Chondrocyte (in vitro differentiated cells): Measurements from ENCODE around the gene THUMPD3. TPM values are rescaled to one million over a fixed set of nuclear protein-coding genes. Genes with fewer than 3 reads are reported as not detected.

Experiments
- DNase-seq: peaks from one replicate; pipeline ENCODE4 v3.0.0; 2021; ENCODE audit warnings: mixed read lengths, low spot score
- H3K27ac Mint-ChIP-seq: one replicate; pipeline ENCODE4 v1.8.0; 2021; ENCODE audit warnings: mild to moderate bottlenecking, moderate library complexity, mixed read lengths; ENCODE audit not compliant: unreplicated experiment
- H3K27me3 Mint-ChIP-seq: 2 replicates; pipeline ENCODE4 v1.8.0; 2021; ENCODE audit warnings: low read depth, mixed read lengths
- H3K36me3 Mint-ChIP-seq: 2 replicates; pipeline ENCODE4 v1.8.0; 2021; ENCODE audit warnings: low read depth, mixed read lengths
- H3K4me1 Mint-ChIP-seq: 2 replicates; pipeline ENCODE4 v1.8.0; 2021; ENCODE audit warnings: low read depth, mild to moderate bottlenecking, mixed read lengths
- H3K4me3 Mint-ChIP-seq: one replicate; pipeline ENCODE4 v1.8.0; 2021; ENCODE audit warnings: mild to moderate bottlenecking, moderate library complexity, mixed read lengths; ENCODE audit not compliant: unreplicated experiment
- H3K9me3 Mint-ChIP-seq: 2 replicates; pipeline ENCODE4 v1.8.0; 2021; ENCODE audit warnings: low read depth, mixed read lengths
- total RNA-seq: library from RNA; stranded (reverse); gene quantifications from 3 replicates; pipeline ENCODE4 v1.2.1, GENCODE V29; 2021
- TF ChIP-seq, protein P1 (sequence below): fragments of 200-600 bp; sonication (generic); IDR thresholded peaks from 2 replicates; pipeline ENCODE4 v1.5.0; 2021; ENCODE audit warnings: antibody characterized with exemption, mild to moderate bottlenecking, moderate library complexity

The THUMPD3 gene
- total RNA-seq, 1 donor from 2014 or later = 41.7 TPM

DNA sequence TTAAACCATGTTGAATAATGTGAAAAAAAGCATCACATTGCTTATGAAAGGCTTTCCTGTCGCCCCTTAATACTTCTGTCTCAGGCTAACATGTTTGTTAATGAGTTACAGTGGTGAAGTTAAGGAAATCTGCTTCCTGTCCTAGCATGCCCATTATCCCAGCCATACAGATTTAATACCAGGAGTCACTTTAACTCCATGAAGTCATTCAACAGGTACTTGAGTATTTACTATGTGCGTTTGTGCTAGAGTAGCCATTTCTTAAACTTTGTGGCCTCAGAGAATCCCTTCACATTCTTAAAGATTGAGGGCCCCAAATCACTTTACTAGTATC is 24.4 kb downstream of the THUMPD3 start:
- Mint-ChIP-seq H3K9me3 (no peaks in the 10 kb centered on the region), H3K27me3 (no peaks in the 10 kb centered on the region), H3K36me3 (peaks cover 43% of the 10 kb centered on the region), H3K4me3 (no peak overlapping the region), H3K27ac (peak overlapping the region; percentile 69), H3K4me1 (peaks cover 45% of the 10 kb centered on the region)
- TF ChIP-seq, protein P1, sequence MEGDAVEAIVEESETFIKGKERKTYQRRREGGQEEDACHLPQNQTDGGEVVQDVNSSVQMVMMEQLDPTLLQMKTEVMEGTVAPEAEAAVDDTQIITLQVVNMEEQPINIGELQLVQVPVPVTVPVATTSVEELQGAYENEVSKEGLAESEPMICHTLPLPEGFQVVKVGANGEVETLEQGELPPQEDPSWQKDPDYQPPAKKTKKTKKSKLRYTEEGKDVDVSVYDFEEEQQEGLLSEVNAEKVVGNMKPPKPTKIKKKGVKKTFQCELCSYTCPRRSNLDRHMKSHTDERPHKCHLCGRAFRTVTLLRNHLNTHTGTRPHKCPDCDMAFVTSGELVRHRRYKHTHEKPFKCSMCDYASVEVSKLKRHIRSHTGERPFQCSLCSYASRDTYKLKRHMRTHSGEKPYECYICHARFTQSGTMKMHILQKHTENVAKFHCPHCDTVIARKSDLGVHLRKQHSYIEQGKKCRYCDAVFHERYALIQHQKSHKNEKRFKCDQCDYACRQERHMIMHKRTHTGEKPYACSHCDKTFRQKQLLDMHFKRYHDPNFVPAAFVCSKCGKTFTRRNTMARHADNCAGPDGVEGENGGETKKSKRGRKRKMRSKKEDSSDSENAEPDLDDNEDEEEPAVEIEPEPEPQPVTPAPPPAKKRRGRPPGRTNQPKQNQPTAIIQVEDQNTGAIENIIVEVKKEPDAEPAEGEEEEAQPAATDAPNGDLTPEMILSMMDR = no peak
- no peak for DNase-seq

- TF ChIP-seq, protein P1 = no peak
- H3K9me3 Mint-ChIP-seq = no peaks in the 10 kb centered on the region
- no peak overlapping the region for H3K4me3 Mint-ChIP-seq
- peaks cover 53% of the 10 kb centered on the region for H3K4me1 Mint-ChIP-seq
- no peak overlapping the region for H3K27ac Mint-ChIP-seq
- H3K27me3 Mint-ChIP-seq = no peaks in the 10 kb centered on the region
- DNase-seq = no peak
- H3K36me3 Mint-ChIP-seq = peaks cover 43% of the 10 kb centered on the region
Observed at GRCh38 chr3:9388142-9388541, 25.3 kb downstream of the THUMPD3 start.

DNA sequence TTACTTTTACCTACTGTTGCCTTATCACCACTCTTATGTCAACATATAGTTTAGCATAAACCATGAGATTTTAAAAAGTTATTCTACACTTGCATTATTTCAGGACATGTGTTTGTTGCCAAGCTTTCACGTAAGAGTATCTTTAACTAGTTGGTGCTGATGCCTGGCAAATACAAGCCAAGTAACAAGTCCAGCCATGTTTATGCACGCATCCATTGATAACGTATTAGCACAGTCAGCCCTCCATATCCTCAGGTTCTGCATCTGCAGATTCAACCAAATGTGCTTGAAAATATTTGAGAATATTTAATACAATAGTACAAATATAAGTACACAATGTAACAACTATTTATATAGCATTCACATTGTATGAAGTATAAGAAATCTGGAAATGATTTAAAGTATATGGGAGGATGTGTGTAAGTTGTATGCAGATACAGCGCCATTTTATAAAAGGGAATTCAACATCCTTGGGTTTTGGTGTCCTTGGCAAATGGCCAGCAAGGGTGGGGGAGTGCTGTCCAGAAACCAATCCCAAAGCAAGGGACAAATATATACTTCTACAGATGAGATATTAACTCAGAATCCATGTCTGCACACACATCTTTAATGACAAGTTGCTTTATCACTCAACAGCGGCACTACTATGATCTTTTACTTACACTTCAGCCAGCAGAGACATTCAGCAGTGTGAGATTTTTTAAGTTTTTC is 25.9 kb downstream of the THUMPD3 start:
- H3K9me3 Mint-ChIP-seq = no peaks in the 10 kb centered on the region
- TF ChIP-seq, protein P1 = no peak
- H3K36me3 Mint-ChIP-seq = peaks cover 45% of the 10 kb centered on the region
- peaks cover 59% of the 10 kb centered on the region for H3K4me1 Mint-ChIP-seq
- DNase-seq = no peak
- no peak overlapping the region for H3K27ac Mint-ChIP-seq
- no peak overlapping the region for H3K4me3 Mint-ChIP-seq
- H3K27me3 Mint-ChIP-seq = no peaks in the 10 kb centered on the region

DNA sequence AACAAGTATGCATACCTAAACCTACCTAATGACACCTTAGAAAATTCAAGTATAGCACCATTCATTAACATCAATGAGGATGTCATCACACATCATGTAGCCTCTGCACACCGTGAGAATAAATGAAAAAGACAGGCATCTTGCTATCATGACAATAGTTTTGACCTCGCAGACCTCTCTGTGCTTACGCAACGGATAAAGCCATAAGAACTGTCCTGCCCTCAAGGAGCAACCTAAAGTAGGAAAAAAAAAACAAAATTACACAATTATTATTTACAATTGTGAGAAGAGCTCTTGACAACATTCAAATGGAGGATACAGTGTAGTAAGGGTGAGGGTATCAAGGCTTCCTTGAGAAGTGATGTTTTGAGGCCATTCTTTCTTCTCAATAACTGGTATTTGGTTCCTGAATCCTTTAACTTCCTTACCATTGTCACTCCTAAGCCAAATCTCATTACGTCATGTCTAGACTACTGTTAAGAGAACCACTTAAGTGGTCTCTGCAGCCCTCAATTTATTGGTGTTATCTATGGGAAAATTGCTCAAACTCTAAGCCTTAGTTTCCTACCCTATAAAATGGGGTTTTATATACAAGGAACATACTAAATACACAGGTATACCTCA is 27.5 kb downstream of the THUMPD3 start:
- H3K9me3 Mint-ChIP-seq = no peaks in the 10 kb centered on the region
- no peak for DNase-seq
- H3K27me3 Mint-ChIP-seq = no peaks in the 10 kb centered on the region
- H3K4me1 Mint-ChIP-seq = peaks cover 63% of the 10 kb centered on the region
- H3K36me3 Mint-ChIP-seq = peaks cover 46% of the 10 kb centered on the region
- no peak overlapping the region for H3K4me3 Mint-ChIP-seq
- TF ChIP-seq, protein P1 = no peak
- peak overlapping the region; percentile 23 for H3K27ac Mint-ChIP-seq

DNA sequence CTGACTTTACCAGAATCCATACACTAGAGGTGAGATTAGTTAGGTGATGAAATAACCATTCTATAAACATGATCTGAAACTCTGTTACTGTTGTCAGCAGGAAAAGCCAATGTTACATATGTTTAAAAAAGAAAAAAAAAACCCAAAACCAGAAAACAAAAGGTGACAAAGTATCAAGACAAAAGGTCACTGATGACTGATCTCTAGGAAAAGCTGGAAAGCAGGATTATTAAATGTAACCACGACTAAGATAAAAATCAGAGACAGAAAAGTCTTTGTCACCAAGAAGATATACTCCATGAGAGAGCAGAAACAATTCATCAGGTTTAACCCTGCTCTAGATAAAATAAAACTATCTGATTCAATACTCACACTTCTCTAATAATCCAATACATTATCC is 29.2 kb downstream of the THUMPD3 start:
- peaks cover 41% of the 10 kb centered on the region for H3K36me3 Mint-ChIP-seq
- H3K27ac Mint-ChIP-seq = peak overlapping the region; percentile 66
- no peak for DNase-seq
- no peaks in the 10 kb centered on the region for H3K27me3 Mint-ChIP-seq
- peaks cover 57% of the 10 kb centered on the region for H3K4me1 Mint-ChIP-seq
- no peaks in the 10 kb centered on the region for H3K9me3 Mint-ChIP-seq
- no peak overlapping the region for H3K4me3 Mint-ChIP-seq
- TF ChIP-seq, protein P1 = no peak
